HG03565 (cell line): ENCODE data around the gene ADGRG6.
"Not testable (repeated sequence)": the region's sequence is repeated elsewhere in the genome, so short reads cannot be mapped to it uniquely, and the experiment has no call there.

Experiments used
- ATAC-seq: cut with Tn5 transposase; IDR thresholded peaks from one replicate; pipeline ENCODE4 v1.9.1; 2021; ENCODE audit warnings: mild to moderate bottlenecking, moderate library complexity; ENCODE audit not compliant: unreplicated experiment

Gene ADGRG6

GRCh38 chr6:142301651-142302391, at the start of gene ADGRG6:
ADGRG6 (plus strand) TSS chr6:142302007; CDS start chr6:142302330, 323 bp downstream.
- no peak for ATAC-seq

GRCh38 chr6:142254513-142254912, 47.3 kb upstream of the ADGRG6 start:
- no peak for ATAC-seq

- no peak for ATAC-seq
Measured at GRCh38 chr6:142255785-142256184, 46.0 kb upstream of the ADGRG6 start.

- ATAC-seq: no peak
Measured at GRCh38 chr6:142258305-142258704, 43.5 kb upstream of the ADGRG6 start.

GRCh38 chr6:142258757-142259156, 43.0 kb upstream of the ADGRG6 start:
- ATAC-seq: no peak

- ATAC-seq: no peak
Measured at GRCh38 chr6:142260748-142261147, 41.1 kb upstream of the ADGRG6 start.

- no peak for ATAC-seq
Measured at GRCh38 chr6:142262231-142262630, 39.6 kb upstream of the ADGRG6 start.

GRCh38 chr6:142265476-142265875, 36.3 kb upstream of the ADGRG6 start:
- ATAC-seq: no peak

- no peak for ATAC-seq
Measured at GRCh38 chr6:142266060-142266459, 35.7 kb upstream of the ADGRG6 start.

- no peak for ATAC-seq
Measured at GRCh38 chr6:142271476-142271875, 30.3 kb upstream of the ADGRG6 start.

GRCh38 chr6:142274656-142275055, 27.2 kb upstream of the ADGRG6 start:
- no peak for ATAC-seq

GRCh38 chr6:142275236-142276006, 26.4 kb upstream of the ADGRG6 start:
- no peak for ATAC-seq

- ATAC-seq: no peak
Measured at GRCh38 chr6:142276256-142276655, 25.6 kb upstream of the ADGRG6 start.

GRCh38 chr6:142279350-142280180, 22.2 kb upstream of the ADGRG6 start:
- no peak for ATAC-seq

GRCh38 chr6:142280265-142280664, 21.5 kb upstream of the ADGRG6 start:
- ATAC-seq: no peak

GRCh38 chr6:142280927-142281326, 20.9 kb upstream of the ADGRG6 start:
- ATAC-seq: no peak

- not testable (repeated sequence) for ATAC-seq
Measured at GRCh38 chr6:142283138-142283537, 18.7 kb upstream of the ADGRG6 start.

GRCh38 chr6:142284419-142284818, 17.4 kb upstream of the ADGRG6 start:
- no peak for ATAC-seq

GRCh38 chr6:142285235-142286087, 16.3 kb upstream of the ADGRG6 start:
- ATAC-seq: no peak

GRCh38 chr6:142286088-142286409, 15.8 kb upstream of the ADGRG6 start:
- no peak for ATAC-seq

GRCh38 chr6:142289687-142290086, 12.1 kb upstream of the ADGRG6 start:
- ATAC-seq: no peak
